GM19025 (cell line): ENCODE measurements around the gene POLR2L.

Source experiments
- ATAC-seq: cut with Tn5 transposase; IDR thresholded peaks from one replicate; pipeline ENCODE4 v1.9.1; 2021; ENCODE audit warnings: mild to moderate bottlenecking, low read depth, moderate library complexity; ENCODE audit not compliant: unreplicated experiment

Gene POLR2L

DNA sequence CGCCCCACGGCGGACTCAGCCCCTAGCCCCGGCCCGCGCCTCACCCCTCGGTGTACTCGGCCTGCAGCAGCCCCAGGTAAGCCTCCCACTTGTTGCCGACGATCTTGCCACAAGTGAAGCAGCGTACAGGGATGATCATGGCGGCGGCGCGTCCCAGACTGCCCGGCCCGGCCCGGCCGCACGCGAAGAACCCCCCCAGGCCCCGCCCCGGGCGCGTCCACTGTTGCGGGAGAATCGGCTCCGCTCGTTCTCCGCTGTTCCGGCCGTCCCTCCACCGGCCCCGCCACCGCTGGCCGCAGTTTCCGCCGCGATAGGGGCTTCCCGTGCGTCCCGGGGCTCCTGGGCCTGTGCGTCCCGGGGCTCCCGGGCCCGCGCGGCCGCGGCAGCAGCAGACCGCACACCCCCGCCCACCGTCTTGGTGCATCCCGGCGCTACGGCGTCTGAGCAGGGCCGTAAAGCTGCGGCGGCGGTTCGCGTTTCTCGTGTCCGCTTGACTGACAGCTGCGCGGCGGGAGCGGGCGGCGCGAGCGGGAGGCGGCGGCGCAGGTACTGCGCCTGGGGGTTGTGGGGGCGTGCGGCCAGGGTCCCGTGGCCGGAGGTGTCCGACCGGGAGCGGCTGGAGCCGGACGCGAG, at the start of gene POLR2L, which contains the start of gene TSPAN4:
POLR2L (minus strand) TSS at position 160 of the 633 bp plus-strand sequence; CDS start at position 139, 21 bp downstream.
TSPAN4 (plus strand) TSS at position 483 of the 633 bp plus-strand sequence. CDS start 7,453 bp downstream, outside the sequence.
- ATAC-seq: peak; percentile 59

DNA sequence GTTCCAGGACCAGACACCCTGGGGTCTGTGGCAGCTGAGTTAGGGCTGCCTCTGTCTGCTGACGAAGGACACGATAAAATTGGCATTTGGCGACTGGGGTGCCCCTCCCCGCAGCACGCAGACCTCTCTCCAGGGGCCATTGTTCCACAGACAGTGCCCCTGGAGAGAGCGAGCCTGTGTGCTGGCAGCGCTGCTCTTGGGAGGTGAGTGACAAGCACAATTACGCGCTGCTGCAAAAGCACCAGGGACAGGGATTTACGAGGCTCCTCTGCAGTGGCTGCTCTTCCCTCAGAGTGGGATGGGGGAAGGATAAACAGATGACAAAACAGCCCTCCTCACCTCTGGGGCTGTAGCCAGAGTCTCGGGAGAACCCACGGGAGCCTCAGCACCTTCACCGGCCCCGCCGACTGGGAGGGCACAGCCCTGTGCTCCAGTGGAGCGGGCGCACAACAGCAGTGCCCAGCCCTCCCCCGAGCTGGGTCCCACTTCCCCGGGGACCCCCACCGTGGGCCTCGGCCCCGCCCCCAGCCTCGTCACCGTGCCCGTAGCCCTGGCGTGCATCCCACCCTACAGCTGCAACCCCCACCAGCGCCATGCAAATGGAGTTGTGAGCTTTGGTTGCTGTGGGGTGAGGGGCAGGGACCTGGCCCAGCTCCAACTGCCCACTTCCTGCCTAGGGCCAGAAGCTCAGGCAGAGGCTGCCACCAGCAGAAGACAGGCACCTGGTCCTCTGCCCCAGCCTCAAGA, 48.6 kb upstream of the POLR2L start:
- ATAC-seq: no peak

DNA sequence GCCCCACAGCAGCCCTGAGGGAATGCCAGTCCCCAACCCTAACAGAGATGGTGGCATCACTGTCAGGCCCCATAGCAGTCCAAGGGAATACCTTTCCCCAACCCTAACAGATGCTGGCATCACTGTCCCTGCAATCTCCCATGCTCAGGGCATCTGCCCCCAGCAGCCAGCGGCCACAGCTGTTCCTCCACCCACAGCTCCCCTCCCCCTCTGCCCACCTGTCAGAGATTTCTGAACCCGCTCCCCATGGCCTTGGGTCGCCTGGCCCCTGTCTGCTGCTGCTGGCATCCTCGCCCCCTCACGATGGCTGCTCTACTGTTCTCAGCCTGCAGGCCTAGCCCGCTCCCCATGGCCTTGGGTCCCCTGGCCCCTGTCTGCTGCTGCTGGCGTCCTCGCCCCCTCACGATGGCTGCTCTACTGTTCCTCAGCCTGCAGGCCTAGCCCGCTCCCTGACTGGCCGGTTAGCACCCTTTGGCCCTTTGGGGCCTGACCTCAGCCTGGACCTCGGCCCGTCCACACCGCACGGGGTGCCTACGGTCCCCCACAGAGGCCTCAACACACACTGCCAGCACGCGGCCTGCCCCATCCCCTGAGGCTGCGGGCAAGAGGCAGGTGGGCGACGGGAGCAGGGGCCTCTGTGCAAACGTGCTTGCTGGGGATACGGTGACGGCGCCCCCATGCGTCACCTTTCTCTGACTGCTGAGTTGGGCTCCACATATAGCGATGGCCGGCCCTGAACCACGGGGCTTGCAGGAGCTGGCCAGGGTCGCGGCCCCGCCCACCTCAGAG, 47.6 kb upstream of the POLR2L start:
- no peak for ATAC-seq

DNA sequence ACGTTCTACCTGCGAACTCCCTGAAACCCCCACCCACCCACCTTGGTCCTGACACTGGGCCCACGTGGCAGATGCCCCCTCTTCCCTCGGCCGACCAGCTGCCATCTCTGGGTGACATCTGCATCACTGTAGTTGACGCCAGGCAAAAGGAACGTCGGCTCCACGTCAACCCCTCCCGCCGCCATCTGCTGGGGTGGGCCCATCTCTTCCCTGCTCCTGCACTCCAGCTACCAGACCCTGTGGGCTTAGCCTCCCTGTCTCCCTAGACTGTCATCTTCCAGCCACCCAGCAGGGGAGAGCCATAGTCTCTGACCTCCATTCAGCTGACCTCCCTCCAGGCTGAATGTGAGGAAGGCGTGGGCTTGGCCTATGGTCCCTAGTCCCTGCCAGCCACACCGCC, 46.9 kb upstream of the POLR2L start:
- no peak for ATAC-seq

DNA sequence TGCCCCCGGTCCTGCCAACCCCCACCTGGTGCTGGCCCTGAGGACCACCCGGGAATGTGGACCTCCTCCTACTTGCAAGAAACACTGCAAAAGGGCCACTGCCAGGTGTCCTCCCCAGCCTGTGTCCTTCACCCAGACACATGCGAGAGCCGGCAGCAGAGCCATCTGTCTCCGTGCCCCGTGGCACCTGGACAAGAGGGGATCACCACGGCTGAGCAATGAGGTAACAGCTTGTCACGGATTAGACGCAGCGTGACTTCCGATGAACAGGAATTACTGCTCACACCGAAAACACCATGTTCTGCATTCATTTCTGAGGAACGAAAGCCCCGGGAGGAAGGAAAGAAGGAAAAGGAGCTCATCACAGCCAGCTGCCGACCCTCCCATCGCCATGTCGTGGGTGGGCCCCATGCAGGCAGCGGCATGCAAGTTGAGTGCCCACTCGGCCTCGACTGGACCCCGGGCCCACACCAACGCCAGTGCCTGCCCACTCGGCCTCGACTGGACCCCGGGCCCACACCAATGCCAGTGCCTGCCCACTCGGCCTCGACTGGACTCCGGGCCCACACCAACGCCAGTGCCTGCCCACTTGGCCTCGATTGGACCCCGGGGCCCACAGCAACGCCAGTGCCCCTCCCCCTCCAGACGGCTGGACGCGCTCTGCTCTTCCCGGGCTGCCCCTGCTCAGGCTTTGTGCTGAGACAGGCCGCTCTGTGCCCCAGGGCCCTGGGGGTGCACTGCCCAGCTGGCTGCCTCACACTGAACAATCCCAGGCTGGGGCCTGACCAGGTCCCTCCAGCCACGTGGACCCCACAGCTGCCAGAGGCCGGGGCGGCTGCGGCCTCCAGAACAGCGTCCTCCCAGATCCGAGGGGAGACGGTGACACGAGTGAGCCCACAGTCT, 46.2 kb upstream of the POLR2L start:
- no peak for ATAC-seq

DNA sequence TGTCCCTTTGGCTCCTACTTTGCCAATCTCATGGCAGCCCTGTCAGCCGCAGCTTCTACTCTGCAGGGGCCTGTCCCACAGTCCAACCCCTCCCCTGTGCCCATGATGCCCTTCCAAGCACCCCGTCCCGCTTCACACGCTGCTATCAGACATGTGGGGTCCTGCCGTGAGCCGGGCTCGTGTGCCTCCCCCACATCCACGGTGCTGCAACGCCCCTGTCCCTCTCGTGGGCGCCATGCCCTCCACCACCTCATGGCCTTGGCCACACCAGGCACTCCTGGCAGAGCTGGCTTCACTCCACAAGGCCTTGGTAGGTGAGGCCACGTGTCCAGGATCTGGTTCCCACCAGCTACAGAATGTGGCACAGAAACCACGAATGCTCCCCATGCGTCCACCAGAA, 45.3 kb upstream of the POLR2L start:
- no peak for ATAC-seq

DNA sequence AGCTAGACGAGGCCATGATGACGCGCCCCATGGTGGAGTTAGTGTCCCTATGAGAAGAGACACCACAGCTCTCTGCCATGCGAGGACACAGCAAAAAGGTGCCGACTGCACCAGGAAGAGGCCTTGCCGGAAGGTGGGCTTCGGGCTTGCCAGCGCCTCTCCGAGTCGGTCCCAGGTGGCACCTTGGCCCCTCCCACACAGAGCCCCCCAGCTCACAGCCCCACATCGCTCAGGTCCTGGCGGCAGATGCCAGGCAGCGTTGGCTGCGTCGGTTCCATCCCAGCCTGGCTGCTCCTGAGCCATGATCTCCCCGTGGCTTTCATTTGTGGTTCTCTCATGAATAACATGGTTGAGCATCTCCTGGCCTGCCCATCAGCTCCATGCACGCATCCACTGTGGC, 44.2 kb upstream of the POLR2L start:
- ATAC-seq: no peak

DNA sequence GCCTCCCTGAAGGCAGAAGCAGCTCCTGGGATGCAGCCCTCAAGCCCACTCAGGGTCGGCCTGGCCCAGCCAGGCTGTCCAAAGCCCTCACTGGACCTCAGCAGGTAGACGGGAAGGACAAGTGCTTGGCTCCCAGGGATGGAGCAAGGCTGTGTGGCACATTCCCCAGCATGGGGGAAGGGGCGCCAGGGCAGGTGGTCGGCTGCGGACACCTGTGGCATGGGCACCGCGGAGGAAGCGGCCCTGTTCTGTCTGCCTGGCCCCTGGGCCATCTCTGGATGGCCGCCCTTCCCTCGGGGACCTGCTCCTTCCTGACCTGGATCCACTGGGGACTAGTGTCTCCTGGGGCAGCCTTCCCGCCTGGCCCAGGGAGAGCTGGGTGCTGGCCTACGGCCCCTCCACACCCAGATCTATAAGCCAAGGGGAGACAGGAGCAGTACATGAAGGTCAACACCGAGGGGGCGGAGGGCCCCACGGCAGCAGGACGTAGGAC, 42.3 kb upstream of the POLR2L start:
- ATAC-seq: no peak

DNA sequence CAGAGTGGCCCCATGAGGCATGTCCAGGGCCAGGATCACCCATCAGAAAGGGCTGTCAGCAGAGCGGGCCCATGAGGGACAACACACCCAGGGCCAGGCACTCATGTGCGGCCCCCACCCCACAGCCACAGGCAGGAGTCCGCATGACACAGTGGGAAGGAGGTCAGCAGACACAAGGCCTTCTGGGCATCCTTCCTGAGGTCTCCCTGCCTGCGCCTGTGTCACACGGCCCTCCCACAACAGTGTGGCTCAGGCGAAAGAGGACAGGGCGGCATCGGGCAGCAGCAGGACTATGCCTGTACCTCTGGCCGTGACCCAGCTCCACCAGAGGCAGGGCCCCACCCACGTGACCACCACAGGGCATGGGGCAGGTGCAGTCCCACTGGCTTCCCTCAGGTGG, 41.2 kb upstream of the POLR2L start:
- no peak for ATAC-seq

DNA sequence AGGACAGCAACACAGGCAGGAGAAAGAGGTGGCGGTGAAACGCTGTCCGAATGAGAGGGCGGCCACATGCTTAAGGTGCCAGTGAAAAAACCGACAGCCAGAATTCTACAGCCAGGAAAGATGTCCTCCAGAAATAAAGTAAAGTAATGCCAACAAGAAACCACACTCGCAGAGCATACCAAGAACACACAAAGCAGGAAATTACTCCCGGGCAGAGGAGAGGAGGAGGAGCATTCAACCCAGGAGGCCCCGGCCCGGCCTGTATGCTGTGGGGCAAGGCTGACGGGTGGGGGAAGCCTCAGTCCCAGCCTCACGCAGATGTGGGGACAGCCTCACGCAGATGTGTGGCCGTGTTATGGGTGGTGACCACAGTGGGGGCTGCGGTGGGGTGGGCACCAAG, 40.3 kb upstream of the POLR2L start:
- no peak for ATAC-seq

DNA sequence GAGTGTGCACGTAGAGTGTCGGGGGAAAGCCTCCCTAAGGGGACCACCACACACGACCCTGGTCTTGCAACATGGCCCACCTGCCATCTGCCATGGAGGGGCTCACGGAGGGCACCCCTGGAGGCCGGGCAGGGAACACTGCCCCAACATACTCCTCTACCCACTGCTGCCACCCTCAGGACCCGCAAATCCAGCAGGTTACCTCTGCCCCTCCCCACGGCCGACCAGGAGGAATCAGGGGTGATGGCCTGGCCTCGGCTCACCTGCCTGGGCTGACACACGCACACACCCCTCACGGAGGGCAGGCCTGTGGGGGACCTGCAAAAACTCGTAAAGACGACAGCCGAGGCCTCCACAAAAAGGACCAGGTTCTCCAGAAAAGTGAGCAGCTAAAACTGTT, 38.1 kb upstream of the POLR2L start:
- no peak for ATAC-seq

DNA sequence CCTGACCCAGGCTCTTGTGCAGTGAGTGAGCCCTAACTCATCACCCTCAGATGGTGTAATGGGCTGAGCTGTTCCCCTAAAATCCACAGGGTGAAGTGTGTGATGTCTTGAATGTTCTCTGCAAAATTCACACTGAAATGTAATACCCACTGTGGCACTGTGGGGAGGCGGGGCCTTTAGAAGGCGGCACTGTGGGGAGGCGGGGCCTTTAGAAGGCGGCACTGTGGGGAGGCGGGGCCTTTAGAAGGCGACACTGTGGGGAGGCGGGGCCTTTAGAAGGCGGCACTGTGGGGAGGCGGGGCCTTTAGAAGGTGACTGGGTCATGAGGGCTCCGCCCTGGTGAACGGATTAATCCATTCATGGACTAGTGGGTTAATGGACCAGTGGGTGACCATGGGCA, 35.2 kb upstream of the POLR2L start:
- ATAC-seq: no peak

DNA sequence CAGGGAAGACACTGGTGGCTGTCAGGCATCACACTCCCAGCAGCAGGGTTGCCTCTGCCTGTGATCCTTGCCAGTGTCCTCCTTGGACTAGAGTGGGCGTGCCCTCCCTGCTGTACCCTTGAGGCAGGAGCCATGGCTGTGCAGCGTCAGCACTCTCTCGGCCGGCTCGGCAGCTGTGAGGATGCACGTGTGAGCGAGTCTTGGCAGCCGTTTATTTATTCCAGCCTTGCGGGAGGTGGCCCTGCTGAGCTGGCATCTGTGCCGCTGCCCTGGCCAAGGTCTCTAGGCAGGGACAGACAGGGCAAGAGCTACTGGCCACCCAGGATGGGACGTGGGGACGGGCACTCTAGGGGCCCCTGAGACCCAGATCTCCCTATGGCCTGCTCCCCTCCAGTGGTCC, 34.2 kb upstream of the POLR2L start:
- ATAC-seq: no peak

DNA sequence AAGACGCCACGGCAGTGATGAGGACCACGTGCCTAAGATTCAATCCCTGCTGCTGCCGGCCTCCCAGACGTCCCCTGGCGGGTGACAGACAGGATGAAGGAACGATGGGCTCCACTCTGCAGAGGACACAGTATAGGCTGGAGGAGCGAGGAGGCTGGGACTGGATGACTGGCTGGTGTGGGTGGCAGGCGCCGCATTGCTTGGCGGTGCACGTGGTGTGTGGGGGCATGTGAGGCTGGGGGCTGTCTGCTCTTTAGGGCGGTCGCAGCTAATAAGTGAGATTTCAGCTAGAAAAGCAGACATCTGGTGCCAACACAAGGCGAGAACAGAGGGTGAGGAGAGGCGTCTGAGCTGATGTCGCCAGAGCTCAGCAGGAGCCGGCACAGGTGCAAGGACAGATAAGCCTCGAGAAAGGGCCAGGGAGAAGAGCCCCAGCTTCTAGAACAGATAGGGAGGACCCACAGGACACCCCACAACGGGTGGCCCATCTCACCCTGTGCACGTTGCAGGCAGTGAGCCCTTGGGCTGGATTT, 33.5 kb upstream of the POLR2L start:
- no peak for ATAC-seq

DNA sequence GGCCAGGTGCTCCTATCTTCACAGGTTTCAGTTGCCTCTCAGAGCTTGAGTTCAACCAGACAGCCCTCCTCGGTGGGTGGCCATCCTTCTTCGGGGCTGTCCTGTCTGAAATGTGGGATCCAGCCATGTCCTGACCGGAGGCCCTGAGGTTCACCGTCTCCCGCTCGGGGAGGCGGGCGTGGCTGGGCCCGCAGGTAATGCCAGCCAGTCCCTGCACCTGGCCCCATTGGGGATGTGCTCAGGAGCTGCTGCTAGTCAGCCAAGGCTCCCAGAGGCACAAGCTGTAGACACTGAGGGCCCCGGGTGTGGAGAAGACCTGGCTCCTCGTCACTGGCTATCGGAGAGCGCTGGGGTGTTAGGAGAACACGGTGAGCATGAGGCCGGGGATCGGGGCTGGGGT, 32.9 kb upstream of the POLR2L start:
- no peak for ATAC-seq

DNA sequence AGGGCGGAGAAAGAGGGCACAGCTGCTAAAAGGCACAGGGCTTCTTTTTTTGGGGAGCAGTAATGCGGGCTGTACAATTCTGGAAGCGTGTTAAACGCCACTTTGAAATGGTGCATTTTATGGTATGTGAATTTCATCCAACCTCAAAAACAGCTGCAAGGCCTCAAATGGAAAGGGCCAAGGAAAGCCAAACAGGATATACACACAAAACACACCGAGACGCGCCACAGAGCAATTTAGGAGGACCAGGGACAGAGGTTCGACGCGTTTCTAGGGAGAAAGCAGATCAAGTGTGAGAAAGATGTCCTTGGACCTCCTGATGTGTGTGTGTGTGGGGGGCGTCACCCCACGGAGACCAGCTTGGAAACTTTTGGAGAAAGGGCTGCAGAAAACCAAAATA, 31.4 kb upstream of the POLR2L start:
- ATAC-seq: no peak

DNA sequence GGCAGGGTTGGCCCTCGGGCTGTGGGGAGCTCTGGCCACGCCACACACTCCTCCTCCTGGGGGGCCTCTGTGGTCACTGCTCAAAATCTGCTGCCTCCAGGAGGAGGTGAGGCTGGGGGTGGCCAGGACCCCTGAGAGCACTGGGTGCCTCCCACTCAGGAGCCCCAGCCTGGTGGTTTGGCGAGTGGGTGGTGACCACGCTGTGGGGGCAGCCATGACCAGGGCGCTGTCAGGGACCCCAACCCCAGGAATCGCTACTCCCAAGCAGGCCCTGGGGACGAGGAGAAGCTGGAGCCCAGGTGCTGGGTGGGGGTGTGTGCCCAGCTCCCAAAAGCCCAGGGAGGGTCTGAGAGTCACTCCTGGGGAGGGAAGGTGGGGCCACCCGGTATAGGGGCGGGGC, 30.5 kb upstream of the POLR2L start:
- no peak for ATAC-seq

DNA sequence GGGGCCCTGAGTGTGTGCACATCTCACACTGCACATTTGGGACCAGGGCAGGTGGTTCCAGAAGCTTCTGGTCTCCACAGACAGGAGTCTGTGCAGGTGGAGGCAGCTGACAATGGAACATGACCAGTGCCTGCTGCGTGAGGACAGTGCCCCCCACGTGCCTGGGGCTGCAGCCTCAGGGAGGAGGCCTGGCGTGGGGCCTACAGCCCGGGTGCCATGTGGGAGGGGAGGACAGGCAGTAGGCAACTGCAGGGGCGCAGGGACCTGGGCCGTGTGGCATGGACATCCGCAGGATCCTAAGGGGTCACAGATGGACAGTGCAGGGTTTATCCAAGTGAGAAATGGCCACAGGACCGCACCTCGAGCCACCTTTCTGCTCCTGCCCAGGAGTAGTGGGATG, 29.1 kb upstream of the POLR2L start:
- no peak for ATAC-seq

DNA sequence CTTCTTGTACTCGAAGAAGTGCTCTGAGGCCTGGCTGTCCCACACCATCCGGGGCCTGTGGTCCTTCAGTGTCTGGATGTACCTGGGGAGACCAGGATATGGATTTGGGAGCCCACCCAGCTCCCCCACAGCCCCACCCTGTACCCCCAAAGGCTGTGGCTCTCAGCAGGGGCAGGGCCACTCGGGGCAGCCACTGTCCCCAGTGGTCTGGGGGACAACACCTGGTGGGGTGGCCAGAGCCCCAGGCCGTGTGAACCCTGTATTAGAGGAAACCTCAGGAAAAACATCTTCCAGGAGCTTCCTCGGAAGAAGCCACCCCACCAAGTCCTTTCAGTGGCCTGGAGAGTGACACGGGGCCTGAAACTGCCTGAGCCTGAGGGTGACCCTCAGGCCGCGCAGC, 28.1 kb upstream of the POLR2L start:
- ATAC-seq: no peak

DNA sequence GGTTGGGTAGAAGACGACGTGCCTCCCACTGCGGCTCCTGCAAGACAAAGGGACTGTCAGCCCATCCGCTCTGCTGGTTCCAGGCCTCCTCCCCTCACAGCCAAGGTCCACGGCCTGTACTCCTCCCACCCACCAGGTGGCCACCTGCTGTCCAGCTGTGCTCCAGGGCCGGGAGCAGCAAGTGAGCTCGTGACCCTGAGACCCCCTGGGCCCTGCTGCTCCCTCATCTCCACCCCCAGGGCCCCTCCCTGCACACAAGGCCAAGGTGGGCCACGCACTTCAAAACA, 27.7 kb upstream of the POLR2L start:
- no peak for ATAC-seq
